ENCODE results near the gene HOXC6.
"Not testable (repeated sequence)": the region's sequence is repeated elsewhere in the genome, so short reads cannot be mapped to it uniquely, and the experiment has no call there.

HOXC6 gene

GRCh38 chr12:54041097-54041690, 13.0 kb downstream of the HOXC6 start:
- no peak overlapping the region for H3K9ac ChIP-seq (ENCODE audit: low read length)
- H3K36me3 ChIP-seq (ENCODE audit: control insufficient read depth, insufficient read depth, low read length): no peaks in the 10 kb centered on the region
- peaks cover 15% of the 10 kb centered on the region for H3K27me3 ChIP-seq (ENCODE audit: control insufficient read depth, insufficient read depth, low read length)
- H3K4me1 ChIP-seq (ENCODE audit: control insufficient read depth, insufficient read depth, low read length): no peaks in the 10 kb centered on the region
- no peak overlapping the region for H3K4me3 ChIP-seq (ENCODE audit: low read length)
- H3K27ac ChIP-seq (ENCODE audit: low read depth, low read length): no peak overlapping the region

DNA sequence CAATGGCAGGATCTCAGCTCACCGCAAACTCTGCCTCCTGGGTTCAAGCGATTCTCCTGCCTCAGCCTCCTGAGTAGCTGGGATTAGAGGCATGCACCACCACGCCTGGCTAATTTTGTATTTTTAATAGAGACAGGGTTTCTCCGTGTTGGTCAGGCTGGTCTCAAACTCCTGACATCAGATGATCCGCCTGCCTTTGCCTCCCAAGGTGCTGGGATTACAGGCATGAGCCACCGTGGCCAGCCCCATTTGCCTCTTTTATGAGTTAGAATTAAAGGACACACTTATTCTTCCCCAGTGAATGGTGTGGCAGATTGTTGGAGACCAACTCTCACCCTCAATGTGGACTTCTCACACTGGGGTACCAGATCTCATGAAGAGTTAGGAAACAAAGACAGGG, 13.8 kb downstream of the HOXC6 start:
- H3K4me1 ChIP-seq (ENCODE audit: control insufficient read depth, insufficient read depth, low read length); H3K27ac ChIP-seq (ENCODE audit: low read depth, low read length); H3K36me3 ChIP-seq (ENCODE audit: control insufficient read depth, insufficient read depth, low read length); H3K4me3 ChIP-seq (ENCODE audit: low read length); H3K9ac ChIP-seq (ENCODE audit: low read length): not testable (repeated sequence)
- H3K27me3 ChIP-seq (ENCODE audit: control insufficient read depth, insufficient read depth, low read length): peaks cover 19% of the 10 kb centered on the region

DNA sequence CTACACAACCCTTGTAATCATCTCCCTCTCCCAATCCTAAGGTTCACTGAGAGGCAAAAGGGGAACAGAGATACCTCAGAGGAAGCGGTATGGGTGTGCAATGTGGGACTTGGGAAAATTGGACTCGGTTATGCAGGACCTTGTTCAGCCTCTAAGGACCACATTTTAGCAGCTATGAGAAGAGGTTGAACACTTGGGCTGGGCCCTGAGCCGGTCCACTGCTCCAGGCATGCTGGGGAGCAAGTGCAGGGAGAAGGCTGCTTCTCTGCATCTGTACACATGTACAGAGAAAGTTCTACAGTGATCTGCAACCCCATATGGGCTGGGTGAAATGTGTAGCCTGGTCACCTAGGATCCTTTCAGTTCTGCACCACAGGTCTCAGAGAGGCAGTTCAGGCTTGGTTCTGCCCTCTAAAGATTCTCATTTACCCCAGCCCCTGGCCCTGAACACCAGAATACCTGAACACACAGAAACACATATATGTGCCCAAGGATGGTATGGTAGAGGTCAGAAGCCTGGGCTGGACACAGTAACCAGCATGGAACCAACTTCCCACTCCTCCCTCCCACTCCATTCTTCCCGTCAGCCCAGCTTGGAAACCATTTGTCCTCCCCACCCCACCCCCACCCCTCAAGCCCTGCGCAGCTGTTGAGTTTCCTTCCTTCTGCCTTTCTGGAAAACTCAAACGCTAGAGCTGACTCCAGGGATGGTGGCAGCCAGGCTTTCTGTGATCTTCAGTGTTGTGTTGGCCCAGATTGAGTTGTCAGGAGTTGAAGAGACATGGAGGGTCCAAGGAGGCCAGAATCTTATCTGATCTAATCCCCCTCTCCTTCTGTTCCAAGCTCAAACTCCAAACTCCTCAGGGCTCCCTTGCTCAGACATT, 15.0 kb downstream of the HOXC6 start:
- peaks cover 20% of the 10 kb centered on the region for H3K27me3 ChIP-seq (ENCODE audit: control insufficient read depth, insufficient read depth, low read length)
- H3K27ac ChIP-seq (ENCODE audit: low read depth, low read length): no peak overlapping the region
- H3K9ac ChIP-seq (ENCODE audit: low read length): no peak overlapping the region
- H3K4me3 ChIP-seq (ENCODE audit: low read length): no peak overlapping the region
- H3K4me1 ChIP-seq (ENCODE audit: control insufficient read depth, insufficient read depth, low read length): no peaks in the 10 kb centered on the region
- H3K36me3 ChIP-seq (ENCODE audit: control insufficient read depth, insufficient read depth, low read length): no peaks in the 10 kb centered on the region

DNA sequence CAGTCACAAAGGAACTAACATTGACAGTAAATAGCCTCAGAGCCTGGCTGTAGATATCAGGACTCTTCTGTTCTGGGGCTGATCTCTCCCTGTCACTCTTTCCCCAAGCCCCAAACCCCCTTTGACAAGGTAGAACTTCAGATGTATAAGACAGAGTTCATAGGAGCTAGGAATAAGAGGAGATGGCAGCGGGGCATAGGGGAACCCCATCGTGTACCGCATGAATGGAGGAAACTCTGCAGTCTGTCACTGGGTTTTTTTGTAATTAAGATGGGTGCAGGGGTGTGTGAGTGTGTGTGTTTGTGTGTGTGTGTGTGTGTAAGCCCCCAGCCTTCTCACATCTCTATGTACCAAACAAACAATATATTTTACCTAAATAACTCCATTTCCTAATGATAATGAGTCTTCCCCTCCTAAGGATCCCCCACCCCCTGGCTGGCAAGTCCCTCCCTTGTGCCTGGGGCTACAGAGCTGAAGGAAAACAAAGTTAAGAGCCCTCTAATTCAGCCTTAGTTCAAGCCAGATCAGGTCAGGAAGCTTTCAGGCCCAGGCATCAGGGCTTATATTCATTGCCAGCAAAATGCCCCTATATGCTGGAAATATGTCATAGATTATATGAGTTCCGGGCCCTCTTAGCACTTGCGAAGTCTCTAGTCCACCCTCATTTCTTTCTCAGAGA, 16.3 kb downstream of the HOXC6 start:
- Histone ChIP-seq H3K36me3 (ENCODE audit: control insufficient read depth, insufficient read depth, low read length) (no peaks in the 10 kb centered on the region), H3K27ac (ENCODE audit: low read depth, low read length) (no peak overlapping the region), H3K4me3 (ENCODE audit: low read length) (no peak overlapping the region), H3K4me1 (ENCODE audit: control insufficient read depth, insufficient read depth, low read length) (no peaks in the 10 kb centered on the region), H3K9ac (ENCODE audit: low read length) (no peak overlapping the region), H3K27me3 (ENCODE audit: control insufficient read depth, insufficient read depth, low read length) (peaks cover 11% of the 10 kb centered on the region)

- Histone ChIP-seq H3K27ac (ENCODE audit: low read depth, low read length) (no peak overlapping the region), H3K36me3 (ENCODE audit: control insufficient read depth, insufficient read depth, low read length) (no peaks in the 10 kb centered on the region), H3K4me1 (ENCODE audit: control insufficient read depth, insufficient read depth, low read length) (no peaks in the 10 kb centered on the region), H3K4me3 (ENCODE audit: low read length) (no peak overlapping the region), H3K9ac (ENCODE audit: low read length) (no peak overlapping the region), H3K27me3 (ENCODE audit: control insufficient read depth, insufficient read depth, low read length) (peaks cover 17% of the 10 kb centered on the region)
Measured at GRCh38 chr12:54045401-54045800, 17.2 kb downstream of the HOXC6 start.

DNA sequence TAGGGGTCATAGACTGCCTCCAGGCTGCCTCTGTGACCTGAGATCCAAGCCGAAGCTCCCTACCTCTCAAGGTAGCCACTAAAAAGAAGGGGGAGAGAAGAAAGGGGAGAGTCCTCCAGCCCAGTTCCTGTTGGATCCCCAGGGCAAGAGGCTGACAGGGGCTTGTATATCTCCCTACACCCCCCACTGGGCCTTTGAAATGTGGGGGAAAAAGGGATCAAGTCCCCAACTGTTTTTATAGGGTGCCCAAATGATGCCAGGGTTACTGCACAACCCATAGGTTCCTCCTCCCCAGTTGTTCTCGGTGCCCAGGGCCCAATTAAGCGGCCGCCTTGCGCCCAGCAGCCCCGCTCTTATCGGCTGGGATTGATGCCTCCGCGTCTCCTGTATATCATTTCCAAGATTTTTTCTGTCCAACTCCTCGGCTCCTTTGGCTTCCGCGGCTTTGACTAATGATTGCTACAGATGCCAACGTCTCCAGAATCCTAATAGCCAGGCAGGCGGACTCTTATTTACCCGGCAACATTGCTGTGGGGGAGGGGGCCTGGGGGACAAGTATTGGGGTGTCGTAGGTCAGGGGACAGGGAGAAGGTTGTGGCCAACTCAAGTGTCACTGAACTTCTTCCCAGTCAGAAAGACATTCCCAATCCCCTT, 17.8 kb downstream of the HOXC6 start:
- H3K36me3 ChIP-seq (ENCODE audit: control insufficient read depth, insufficient read depth, low read length): no peaks in the 10 kb centered on the region
- no peak overlapping the region for H3K9ac ChIP-seq (ENCODE audit: low read length)
- H3K27me3 ChIP-seq (ENCODE audit: control insufficient read depth, insufficient read depth, low read length): peaks cover 20% of the 10 kb centered on the region
- H3K27ac ChIP-seq (ENCODE audit: low read depth, low read length): no peak overlapping the region
- no peaks in the 10 kb centered on the region for H3K4me1 ChIP-seq (ENCODE audit: control insufficient read depth, insufficient read depth, low read length)
- no peak overlapping the region for H3K4me3 ChIP-seq (ENCODE audit: low read length)

- H3K27ac ChIP-seq (ENCODE audit: low read depth, low read length): no peak overlapping the region
Measured at GRCh38 chr12:54046809-54047159, 18.5 kb downstream of the HOXC6 start.

DNA sequence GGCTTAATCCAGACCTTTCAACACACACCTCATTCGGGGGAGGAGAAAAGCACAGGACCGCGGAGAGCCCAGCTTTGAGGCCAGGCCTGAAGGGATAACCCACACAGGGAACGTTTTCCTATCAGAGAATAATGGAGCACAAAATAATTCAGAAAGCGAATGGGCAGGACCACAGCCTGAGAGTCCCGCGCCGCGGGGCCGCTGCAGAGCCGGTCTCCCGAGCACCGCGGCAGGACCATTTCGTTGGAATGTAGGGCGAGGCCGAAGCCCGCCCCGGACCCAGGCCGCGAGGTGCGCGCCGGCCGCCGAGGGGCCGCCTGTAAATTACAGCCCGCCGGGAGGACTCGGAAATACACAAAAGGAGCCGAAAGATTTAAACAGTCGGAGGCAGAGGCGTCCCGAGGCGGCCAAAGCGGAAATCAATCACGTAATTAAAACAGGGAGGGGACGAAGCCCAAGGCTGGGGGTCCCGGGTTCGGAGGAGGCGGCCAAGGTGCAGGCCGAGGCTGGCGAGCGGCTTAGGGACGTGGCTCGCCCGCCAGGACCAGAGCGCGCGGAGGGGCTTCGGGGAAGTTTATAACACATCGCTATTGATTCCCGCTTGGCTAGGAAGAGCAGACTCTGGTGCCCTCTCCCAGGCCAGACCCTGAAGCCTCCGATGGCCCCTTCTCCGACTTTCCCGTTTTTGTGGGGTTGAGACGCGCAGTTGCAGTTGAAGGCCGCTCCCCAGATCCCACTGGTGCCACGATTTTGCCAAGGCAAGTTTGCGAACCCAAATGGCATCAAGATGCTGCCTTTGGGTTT, 19.1 kb downstream of the HOXC6 start:
- Histone ChIP-seq H3K9ac (ENCODE audit: low read length) (no peak overlapping the region), H3K4me1 (ENCODE audit: control insufficient read depth, insufficient read depth, low read length) (peaks cover 2% of the 10 kb centered on the region), H3K27me3 (ENCODE audit: control insufficient read depth, insufficient read depth, low read length) (peaks cover 27% of the 10 kb centered on the region), H3K36me3 (ENCODE audit: control insufficient read depth, insufficient read depth, low read length) (no peaks in the 10 kb centered on the region), H3K27ac (ENCODE audit: low read depth, low read length) (no peak overlapping the region), H3K4me3 (ENCODE audit: low read length) (no peak overlapping the region)

More at GRCh38 chr12:54046809-54047159, 18.5 kb downstream of the HOXC6 start:
- H3K36me3 ChIP-seq (ENCODE audit: control insufficient read depth, insufficient read depth, low read length): no peaks in the 10 kb centered on the region
- peaks cover 27% of the 10 kb centered on the region for H3K27me3 ChIP-seq (ENCODE audit: control insufficient read depth, insufficient read depth, low read length)
- no peak overlapping the region for H3K9ac ChIP-seq (ENCODE audit: low read length)
- H3K4me1 ChIP-seq (ENCODE audit: control insufficient read depth, insufficient read depth, low read length): no peaks in the 10 kb centered on the region
- H3K4me3 ChIP-seq (ENCODE audit: low read length): no peak overlapping the region

DNA sequence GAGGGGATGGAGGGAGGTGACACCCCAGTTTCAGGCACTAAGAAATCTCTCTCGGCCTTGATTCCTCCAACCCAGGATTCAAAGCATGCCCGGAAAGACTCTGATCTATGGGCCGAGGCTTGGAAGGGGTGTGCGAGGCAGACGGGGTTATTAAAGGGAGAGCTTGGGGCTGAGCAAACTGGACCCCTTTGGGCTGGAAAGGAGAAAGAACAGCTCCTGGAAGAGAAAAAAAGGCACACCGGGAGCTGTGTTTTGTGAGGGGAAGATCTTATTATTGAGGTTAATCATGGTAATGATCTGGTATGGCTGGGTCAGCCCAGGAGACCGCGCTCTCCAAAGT, 19.7 kb downstream of the HOXC6 start:
- Histone ChIP-seq H3K27me3 (ENCODE audit: control insufficient read depth, insufficient read depth, low read length) (peaks cover 30% of the 10 kb centered on the region), H3K4me3 (ENCODE audit: low read length) (no peak overlapping the region), H3K27ac (ENCODE audit: low read depth, low read length) (no peak overlapping the region), H3K4me1 (ENCODE audit: control insufficient read depth, insufficient read depth, low read length) (peaks cover 6% of the 10 kb centered on the region), H3K36me3 (ENCODE audit: control insufficient read depth, insufficient read depth, low read length) (no peaks in the 10 kb centered on the region), H3K9ac (ENCODE audit: low read length) (no peak overlapping the region)

DNA sequence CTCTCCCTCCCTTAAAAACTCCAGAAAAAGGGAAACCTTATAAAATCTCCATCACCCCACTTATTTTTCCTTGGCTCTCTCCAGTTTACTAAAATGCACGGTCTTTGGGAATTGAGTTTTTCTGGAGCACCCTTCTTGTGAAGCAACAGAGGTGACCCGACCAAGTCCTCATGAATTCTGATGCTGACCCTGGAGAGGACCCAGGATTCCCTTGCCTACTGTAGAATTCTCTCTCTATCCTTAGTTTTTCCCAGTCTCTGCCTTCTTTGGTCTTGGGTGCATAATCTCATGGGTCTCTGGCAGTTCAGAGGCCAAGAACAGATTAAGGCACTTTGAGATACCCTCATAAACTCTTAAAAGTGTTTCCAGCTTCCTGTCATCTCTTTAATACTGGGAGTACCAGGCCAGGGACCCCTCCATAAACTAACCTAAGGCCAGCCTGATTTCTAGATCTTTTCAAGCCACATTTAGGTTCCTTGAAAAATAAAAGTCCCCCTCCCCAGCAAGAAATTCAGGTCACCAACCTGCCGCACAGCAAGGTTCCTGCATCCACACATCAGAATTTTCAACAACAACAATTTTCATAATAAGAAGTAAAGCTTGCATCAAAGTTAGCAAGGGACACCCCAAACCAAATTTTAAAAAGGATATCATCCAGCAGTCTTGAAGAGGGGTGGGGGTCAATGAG, 20.3 kb downstream of the HOXC6 start:
- H3K36me3 ChIP-seq (ENCODE audit: control insufficient read depth, insufficient read depth, low read length): no peaks in the 10 kb centered on the region
- peaks cover 32% of the 10 kb centered on the region for H3K27me3 ChIP-seq (ENCODE audit: control insufficient read depth, insufficient read depth, low read length)
- no peak overlapping the region for H3K27ac ChIP-seq (ENCODE audit: low read depth, low read length)
- peaks cover 6% of the 10 kb centered on the region for H3K4me1 ChIP-seq (ENCODE audit: control insufficient read depth, insufficient read depth, low read length)
- H3K4me3 ChIP-seq (ENCODE audit: low read length): no peak overlapping the region
- H3K9ac ChIP-seq (ENCODE audit: low read length): no peak overlapping the region

DNA sequence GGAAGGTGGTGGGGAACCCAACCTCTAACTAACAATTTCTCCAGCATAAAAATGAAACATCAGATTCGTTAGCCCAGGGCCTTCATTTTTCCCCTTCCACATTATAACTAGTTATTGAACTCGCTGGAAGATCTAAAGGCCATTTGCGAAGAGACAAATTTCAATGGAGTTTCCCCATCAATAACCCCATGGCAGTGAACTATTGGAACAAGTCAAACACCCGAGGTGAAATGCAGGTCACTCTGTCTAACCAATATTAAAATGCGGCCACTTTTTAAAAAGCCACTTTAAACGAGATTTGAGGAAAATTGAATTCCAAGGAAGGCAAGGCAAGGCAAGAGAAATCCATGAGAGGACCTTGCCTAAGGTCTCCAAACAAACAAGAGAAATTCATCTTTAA, 20.9 kb downstream of the HOXC6 start:
- Histone ChIP-seq H3K4me3 (ENCODE audit: low read length) (no peak overlapping the region), H3K27me3 (ENCODE audit: control insufficient read depth, insufficient read depth, low read length) (peaks cover 32% of the 10 kb centered on the region), H3K27ac (ENCODE audit: low read depth, low read length) (no peak overlapping the region), H3K9ac (ENCODE audit: low read length) (no peak overlapping the region), H3K4me1 (ENCODE audit: control insufficient read depth, insufficient read depth, low read length) (peaks cover 6% of the 10 kb centered on the region), H3K36me3 (ENCODE audit: control insufficient read depth, insufficient read depth, low read length) (no peaks in the 10 kb centered on the region)

Data from rectal smooth muscle tissue (tissue), 1 donor.